NCI-H526 treated with DMSO at 0.1 percent for 48 hours (cell line): ENCODE results near the gene EML5.
A peak's percentile ranks its signal among the peaks of the same experiment; 100 is the strongest.

Experiments
- DNase-seq: peaks from one replicate; lab custom pipeline; 2025; lab: John Stamatoyannopoulos, UW

EML5 gene

GRCh38 chr14:88614218-88614907, 178.4 kb downstream of the EML5 start:
- no peak for DNase-seq

GRCh38 chr14:88613552-88614010, 179.2 kb downstream of the EML5 start:
- DNase-seq, result no peak

GRCh38 chr14:88612981-88613380, 179.8 kb downstream of the EML5 start:
- DNase-seq, result no peak

GRCh38 chr14:88611878-88612277, 180.9 kb downstream of the EML5 start:
- no peak for DNase-seq

- no peak for DNase-seq
Observed at GRCh38 chr14:88607829-88608228, 184.9 kb downstream of the EML5 start.

- DNase-seq, result no peak
Observed at GRCh38 chr14:88605594-88605993, 187.2 kb downstream of the EML5 start.

- no peak for DNase-seq
Observed at GRCh38 chr14:88604212-88604611, 188.5 kb downstream of the EML5 start.

- no peak for DNase-seq
Observed at GRCh38 chr14:88599761-88600439, 192.9 kb downstream of the EML5 start.

GRCh38 chr14:88599326-88599725, 193.4 kb downstream of the EML5 start:
- no peak for DNase-seq

- no peak for DNase-seq
Observed at GRCh38 chr14:88598097-88598675, 194.6 kb downstream of the EML5 start.

- DNase-seq, result no peak
Observed at GRCh38 chr14:88597601-88598000, 195.2 kb downstream of the EML5 start.

- DNase-seq, result no peak
Observed at GRCh38 chr14:88597038-88597437, 195.7 kb downstream of the EML5 start.

- DNase-seq, result no peak
Observed at GRCh38 chr14:88592031-88592430, 200.7 kb downstream of the EML5 start.

- no peak for DNase-seq
Observed at GRCh38 chr14:88590173-88590572, 202.6 kb downstream of the EML5 start.

- no peak for DNase-seq
Observed at GRCh38 chr14:88588081-88588480, 204.7 kb downstream of the EML5 start.

GRCh38 chr14:88584451-88584850, 208.3 kb downstream of the EML5 start:
- no peak for DNase-seq

- no peak for DNase-seq
Observed at GRCh38 chr14:88576222-88576621, 216.5 kb downstream of the EML5 start.

- no peak for DNase-seq
Observed at GRCh38 chr14:88572117-88572516, 220.6 kb downstream of the EML5 start.

GRCh38 chr14:88568196-88568595, 224.6 kb downstream of the EML5 start:
- no peak for DNase-seq

- DNase-seq, result no peak
Observed at GRCh38 chr14:88565427-88565826, 227.3 kb downstream of the EML5 start.

- DNase-seq, result no peak
Observed at GRCh38 chr14:88563845-88564244, 228.9 kb downstream of the EML5 start.

GRCh38 chr14:88562831-88563686, 229.7 kb downstream of the EML5 start, which contains the start of gene ZC3H14:
Gene ZC3H14, plus strand, starts transcription at chr14:88563037. Its CDS starts 97 bp downstream, at chr14:88563134.
- peak; percentile 83 for DNase-seq
